Nephron (organoid): ENCODE results near the gene RAD51AP2.
A peak's percentile ranks its signal among the peaks of the same experiment; 100 is the strongest.

Source experiments
- H3K27ac Mint-ChIP-seq, 3 experiments: 2 replicates each; pipeline ENCODE4 v1.8.0; 2020; ENCODE audit warnings: mixed read lengths in 3 of 3, mild to moderate bottlenecking in 2 of 3, moderate library complexity in 1 of 3
- H3K27me3 Mint-ChIP-seq: 2 replicates; pipeline ENCODE4 v1.8.0; 2021; ENCODE audit warnings: low read depth, mild to moderate bottlenecking, moderate library complexity, mixed read lengths
- H3K36me3 Mint-ChIP-seq: 2 replicates; pipeline ENCODE4 v1.8.0; 2020; ENCODE audit warnings: low read depth, mixed read lengths
- H3K4me1 Mint-ChIP-seq: 2 replicates; pipeline ENCODE4 v1.8.0; 2020; ENCODE audit warnings: mixed read lengths
- H3K4me3 Mint-ChIP-seq, 3 experiments: 2 replicates each; pipeline ENCODE4 v1.8.0; 2020; ENCODE audit warnings: mild to moderate bottlenecking in 3 of 3, mixed read lengths in 3 of 3, moderate library complexity in 2 of 3
- H3K9me3 Mint-ChIP-seq: 2 replicates; pipeline ENCODE4 v1.8.0; 2020; ENCODE audit warnings: mixed read lengths
- CTCF ChIP-seq, 3 experiments: fragments of 200-600 bp; sonication (generic); IDR thresholded peaks; one replicate each; pipeline ENCODE4 v1.5.0; 2021; ENCODE audit warnings: antibody characterized with exemption in 3 of 3; ENCODE audit not compliant: unreplicated experiment in 3 of 3

RAD51AP2 gene

DNA sequence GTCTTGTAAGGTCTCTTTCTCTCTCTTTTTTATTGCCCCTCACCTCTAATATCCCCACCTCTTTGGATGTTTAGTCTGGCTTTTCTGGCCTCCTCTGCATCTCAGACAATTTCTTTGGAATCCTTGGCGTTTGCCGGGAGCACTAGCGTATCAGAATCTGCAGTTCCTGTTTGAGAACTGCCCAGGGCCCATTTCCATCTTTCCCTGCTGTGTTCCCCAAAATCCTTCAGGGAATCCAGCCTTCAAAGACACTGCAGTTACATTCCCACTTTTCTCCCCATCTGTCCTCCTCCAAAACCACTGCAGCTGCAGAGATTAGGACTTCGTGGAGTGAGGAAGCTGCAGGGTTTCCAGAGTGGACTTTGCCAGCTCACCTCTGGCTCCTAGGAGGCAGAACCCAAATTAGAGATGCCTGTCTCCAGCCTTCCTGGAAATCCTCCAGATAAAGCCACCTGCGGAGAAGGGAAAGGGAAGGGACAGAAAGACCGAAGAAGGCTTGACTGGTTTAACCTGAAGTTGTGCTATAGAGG is 25.0 kb upstream of the RAD51AP2 start:
- peaks cover 34% of the 10 kb centered on the region for H3K4me1 Mint-ChIP-seq
- peak overlapping the region; percentile 60 to 77 (median 69) for H3K4me3 Mint-ChIP-seq
- H3K36me3 Mint-ChIP-seq: no peaks in the 10 kb centered on the region
- H3K27ac Mint-ChIP-seq: peak overlapping the region in 1 of 3 experiments; percentile 24
- peaks cover 67% of the 10 kb centered on the region for H3K27me3 Mint-ChIP-seq
- no peaks in the 10 kb centered on the region for H3K9me3 Mint-ChIP-seq
- no peak for TF ChIP-seq CTCF (IDR thresholded peaks at IDR 0.05; ENCODE audit: unreplicated experiment in 3 of 3)

- no peak for TF ChIP-seq CTCF (IDR thresholded peaks at IDR 0.05; ENCODE audit: unreplicated experiment in 3 of 3)
- H3K36me3 Mint-ChIP-seq: no peaks in the 10 kb centered on the region
- H3K27ac Mint-ChIP-seq: no peak overlapping the region
- H3K9me3 Mint-ChIP-seq: no peaks in the 10 kb centered on the region
- H3K4me1 Mint-ChIP-seq: peaks cover 35% of the 10 kb centered on the region
- peak overlapping the region in 2 of 3 experiments; percentile 69 to 77 for H3K4me3 Mint-ChIP-seq
- H3K27me3 Mint-ChIP-seq: peaks cover 67% of the 10 kb centered on the region
Measured at GRCh38 chr2:17542471-17542870, 24.2 kb upstream of the RAD51AP2 start.

GRCh38 chr2:17541531-17541950 is 23.3 kb upstream of the RAD51AP2 start:
- Mint-ChIP-seq H3K27ac (no peak overlapping the region), H3K36me3 (no peaks in the 10 kb centered on the region), H3K4me3 (peak overlapping the region; percentile 87 to 91 (median 88)), H3K4me1 (peaks cover 35% of the 10 kb centered on the region), H3K9me3 (no peaks in the 10 kb centered on the region), H3K27me3 (peaks cover 70% of the 10 kb centered on the region)
- no peak for TF ChIP-seq CTCF (IDR thresholded peaks at IDR 0.05; ENCODE audit: unreplicated experiment in 3 of 3)

DNA sequence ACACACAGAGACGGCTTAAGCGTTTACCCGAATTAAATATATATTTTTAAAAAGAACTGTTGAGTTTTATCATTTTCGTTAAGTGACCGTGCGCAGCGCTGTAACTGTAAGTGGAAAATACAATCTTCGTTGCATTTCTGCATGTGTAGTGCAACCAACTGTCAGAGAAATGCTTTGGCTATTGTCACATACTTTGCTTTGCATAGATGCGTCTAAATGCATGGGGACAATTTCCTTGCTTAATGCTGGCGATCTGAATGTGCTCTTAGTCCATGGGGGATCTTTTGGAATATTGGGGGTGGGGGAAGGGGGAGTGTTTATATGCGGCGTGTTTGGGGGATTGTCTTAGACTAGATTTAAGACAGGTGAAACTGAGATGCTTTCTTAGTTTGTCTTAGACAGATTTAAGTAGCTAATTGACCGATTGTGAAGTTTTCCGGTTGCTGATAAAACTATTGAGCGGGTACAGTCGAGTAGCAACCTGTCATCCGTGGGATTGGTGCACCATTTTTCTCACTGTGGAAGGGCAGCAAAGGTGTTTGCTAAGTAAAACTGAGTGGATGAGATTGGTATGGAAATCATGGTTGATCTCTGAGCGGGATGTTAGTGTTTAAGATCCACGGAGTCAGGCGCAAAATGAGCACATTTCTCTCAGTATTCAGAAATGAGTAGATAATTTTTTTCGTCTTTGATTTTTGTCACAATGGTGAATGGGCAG is 22.7 kb upstream of the RAD51AP2 start:
- peaks cover 35% of the 10 kb centered on the region for H3K4me1 Mint-ChIP-seq
- H3K27ac Mint-ChIP-seq: peak overlapping the region; percentile 60 to 87 (median 68)
- H3K36me3 Mint-ChIP-seq: no peaks in the 10 kb centered on the region
- H3K27me3 Mint-ChIP-seq: peaks cover 71% of the 10 kb centered on the region
- H3K4me3 Mint-ChIP-seq: peak overlapping the region; percentile 87 to 91 (median 88)
- TF ChIP-seq CTCF (IDR thresholded peaks at IDR 0.05; ENCODE audit: unreplicated experiment in 3 of 3): no peak
- H3K9me3 Mint-ChIP-seq: no peaks in the 10 kb centered on the region

- TF ChIP-seq CTCF (IDR thresholded peaks at IDR 0.05; ENCODE audit: unreplicated experiment in 3 of 3): no peak
- Mint-ChIP-seq H3K9me3 (no peaks in the 10 kb centered on the region), H3K4me3 (peak within 1 kb of the TSS; percentile 87 to 91 (median 88)), H3K36me3 (no peaks in the 10 kb centered on the region), H3K4me1 (peaks cover 35% of the 10 kb centered on the region), H3K27me3 (peaks cover 70% of the 10 kb centered on the region), H3K27ac (peak within 1 kb of the TSS; percentile 60 to 87 (median 68))
Measured at GRCh38 chr2:17540093-17540812, 22.0 kb upstream of the RAD51AP2 start, which contains the start of gene VSNL1. Gene VSNL1 (plus strand): TSS chr2:17540696. CDS start chr2:17592075, 51,379 bp downstream.
